ENCODE measurements around the gene RPP14. TPM values are rescaled to one million over a fixed set of nuclear protein-coding genes. Genes with fewer than 3 reads are reported as not detected.

The RPP14 gene
- total RNA-seq, 6 experiments from 2014 or later: 14.5 to 19.9 (median 16.0) TPM

GRCh38 chr3:58323529-58324390 lies 17.7 kb downstream of the RPP14 start:
- no peak for TF ChIP-seq CTCF (IDR thresholded peaks at IDR 0.05)
- Mint-ChIP-seq H3K27me3 (ENCODE audit: insufficient read depth) (no peaks in the 10 kb centered on the region), H3K27ac (no peak overlapping the region), H3K4me3 (no peak overlapping the region), H3K9me3 (no peaks in the 10 kb centered on the region), H3K36me3 (ENCODE audit: low read depth) (no peaks in the 10 kb centered on the region), H3K4me1 (ENCODE audit: low read depth) (peaks cover 28% of the 10 kb centered on the region)
- no peak for DNase-seq

DNA sequence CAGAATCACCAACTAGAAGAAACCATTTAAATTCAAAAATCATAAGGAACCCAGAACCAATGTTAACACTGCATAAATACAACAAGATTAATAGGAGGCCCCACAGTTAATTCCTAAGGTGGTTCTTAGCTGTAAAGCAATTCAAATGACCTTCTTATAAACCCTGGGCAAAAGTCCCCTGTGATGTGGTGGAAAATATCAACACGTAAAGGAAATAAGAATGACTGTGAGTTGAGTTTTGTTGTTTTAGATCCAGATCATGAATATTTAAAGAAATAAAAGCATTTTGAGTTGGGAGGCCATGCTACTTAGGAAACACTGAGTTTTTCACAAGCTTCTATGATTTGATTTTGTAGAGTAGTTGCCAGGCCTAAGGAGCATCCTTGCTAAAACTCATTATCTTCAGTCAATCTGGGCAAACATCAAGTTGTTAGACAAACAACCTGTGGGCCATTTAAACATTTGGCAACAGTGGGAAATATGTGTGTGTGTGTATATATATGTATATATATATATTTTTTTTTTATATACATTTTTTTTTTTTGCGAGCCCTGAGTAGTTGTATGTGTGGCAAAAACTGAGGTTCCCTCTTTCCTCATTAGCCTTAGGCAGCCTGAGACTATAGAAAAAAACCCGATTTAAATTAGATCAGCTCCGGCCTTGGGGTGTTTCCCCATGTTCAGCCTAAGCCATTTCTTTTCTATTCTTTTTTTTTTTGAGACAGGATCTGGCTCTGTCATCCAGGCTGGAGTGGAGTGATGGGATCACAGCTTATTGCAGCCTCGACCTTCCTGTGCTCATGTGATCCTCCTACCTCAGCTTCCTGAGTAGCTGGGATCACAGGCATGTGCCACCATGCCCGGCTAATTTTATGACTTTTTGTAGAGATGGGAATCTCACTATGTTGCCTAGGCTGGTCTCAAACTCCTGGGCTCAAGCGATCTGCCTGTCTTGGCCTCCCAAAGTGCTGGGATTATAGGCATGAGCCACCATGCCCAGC lies 18.6 kb downstream of the RPP14 start:
- no peaks in the 10 kb centered on the region for H3K9me3 Mint-ChIP-seq
- peak overlapping the region; percentile 73 for H3K27ac Mint-ChIP-seq
- H3K4me3 Mint-ChIP-seq: no peak overlapping the region
- DNase-seq: no peak
- no peaks in the 10 kb centered on the region for H3K36me3 Mint-ChIP-seq (ENCODE audit: low read depth)
- no peaks in the 10 kb centered on the region for H3K27me3 Mint-ChIP-seq (ENCODE audit: insufficient read depth)
- peaks cover 28% of the 10 kb centered on the region for H3K4me1 Mint-ChIP-seq (ENCODE audit: low read depth)
- no peak for TF ChIP-seq CTCF (IDR thresholded peaks at IDR 0.05)

- Mint-ChIP-seq H3K9me3 (no peaks in the 10 kb centered on the region), H3K36me3 (ENCODE audit: low read depth) (no peaks in the 10 kb centered on the region), H3K4me1 (ENCODE audit: low read depth) (peaks cover 34% of the 10 kb centered on the region), H3K4me3 (no peak overlapping the region), H3K27me3 (ENCODE audit: insufficient read depth) (no peaks in the 10 kb centered on the region), H3K27ac (peak overlapping the region; percentile 73)
- DNase-seq: peak; percentile 15
- no peak for TF ChIP-seq CTCF (IDR thresholded peaks at IDR 0.05)
Observed at GRCh38 chr3:58325525-58325992, 19.5 kb downstream of the RPP14 start.

GRCh38 chr3:58326267-58326900 lies 20.3 kb downstream of the RPP14 start:
- Mint-ChIP-seq H3K4me3 (no peak overlapping the region), H3K27ac (0 out of 2 replicates have a peak overlapping the region, but pooled peaks have one; percentile 34), H3K36me3 (ENCODE audit: low read depth) (no peaks in the 10 kb centered on the region), H3K4me1 (ENCODE audit: low read depth) (peaks cover 40% of the 10 kb centered on the region), H3K9me3 (no peaks in the 10 kb centered on the region), H3K27me3 (ENCODE audit: insufficient read depth) (no peaks in the 10 kb centered on the region)
- no peak for TF ChIP-seq CTCF (IDR thresholded peaks at IDR 0.05)
- no peak for DNase-seq
